Endothelial cell of umbilical vein (primary cell): ENCODE data around the gene NPM1. TPM values are rescaled to one million over a fixed set of nuclear protein-coding genes. Genes with fewer than 3 reads are reported as not detected.

Experiments used
- BruUV-seq: library from RNA; stranded (reverse); fragments of 400-500 nt; replicated peaks from 2 replicates; lab custom pipeline; 2021; lab: Mats Ljungman, UMichigan
- CTCF ChIA-PET: fragments of 300-600, 350-600 bp; sonication (Branson Sonifier 250); formaldehyde crosslinking; loops from one replicate; lab custom pipeline; 2021; ENCODE audit warnings: antibody characterized with exemption, inconsistent platforms; lab: Charles Lee
- POLR2A ChIA-PET: fragments of 300-600, 350-600 bp; sonication (Branson Sonifier 250); formaldehyde crosslinking; loops from one replicate; lab custom pipeline; 2021; ENCODE audit warnings: antibody characterized with exemption, inconsistent platforms; lab: Charles Lee
- DNase-seq: peaks from one replicate; pipeline ENCODE4 v3.0.0-alpha.2; 2011; ENCODE audit warnings: low read depth, low spot score
- FAIRE-seq: peaks from 2 replicates; lab custom pipeline; 2011; peaks lifted over from hg19 to GRCh38; lab: Jason Lieb, UNC
- H2AFZ ChIP-seq: 2 replicates; pipeline ENCODE4 v1.6.0; 2012; ENCODE audit warnings: low read depth, low read length, control low read depth, inconsistent platforms
- H3K27ac ChIP-seq: 2 replicates; pipeline ENCODE4 v1.5.1; 2011; ENCODE audit warnings: low read depth, mild to moderate bottlenecking, control low read depth, low read length, moderate library complexity; ENCODE audit not compliant: insufficient read depth
- H3K27me3 ChIP-seq, 2 experiments: 2 replicates each; pipeline versions ENCODE4 v1.6.0 to v1.6.1; 2011; ENCODE audit warnings: low read length in 2 of 2, mixed read lengths in 1 of 2; ENCODE audit not compliant: control insufficient read depth in 2 of 2, insufficient read depth in 2 of 2
- H3K36me3 ChIP-seq, 2 experiments: 2 replicates in 1 of 2; 3 replicates in 1 of 2; pipeline ENCODE4 v1.5.1; 2011; ENCODE audit warnings: low read length in 2 of 2, mild to moderate bottlenecking in 1 of 2, moderate library complexity in 1 of 2; ENCODE audit not compliant: control insufficient read depth in 2 of 2, insufficient read depth in 2 of 2; ENCODE audit errors: extremely low read depth in 1 of 2
- H3K4me1 ChIP-seq: 3 replicates; pipeline ENCODE4 v1.5.1; 2011; ENCODE audit warnings: mild to moderate bottlenecking, low read length; ENCODE audit not compliant: control insufficient read depth, insufficient read depth; ENCODE audit errors: extremely low read depth
- H3K4me2 ChIP-seq: 2 replicates; pipeline ENCODE4 v1.6.1; 2011; ENCODE audit warnings: low read length, control low read depth, mixed read lengths; ENCODE audit not compliant: insufficient read depth
- H3K4me3 ChIP-seq, 3 experiments: fragments of 200-600 bp in 1 of 3; sonication (generic), shearing (Covaris generic) in 1 of 3; replicated peaks in 1 of 3; 2 replicates each; pipeline ENCODE4 v1.5.1; 2011 to 2016; ENCODE audit warnings: control low read depth in 3 of 3, low read length in 3 of 3, mild to moderate bottlenecking in 2 of 3, inconsistent platforms in 1 of 3, low read depth in 1 of 3, moderate library complexity in 1 of 3; ENCODE audit not compliant: insufficient read depth in 1 of 3
- H3K79me2 ChIP-seq: 2 replicates; pipeline ENCODE4 v1.6.0; 2012; ENCODE audit warnings: low read length, inconsistent platforms; ENCODE audit not compliant: control insufficient read depth, insufficient read depth
- H3K9ac ChIP-seq: replicated peaks from 2 replicates; pipeline ENCODE3; 2011; ENCODE audit warnings: low read length, control low read depth; ENCODE audit not compliant: insufficient read depth; ENCODE audit errors: extremely low read depth
- H3K9me1 ChIP-seq: replicated peaks from 3 replicates; pipeline ENCODE4 v1.6.0; 2011; ENCODE audit warnings: mild to moderate bottlenecking, low read length; ENCODE audit not compliant: control insufficient read depth, insufficient read depth; ENCODE audit errors: extremely low read depth
- H3K9me3 ChIP-seq: replicated peaks from 2 replicates; pipeline ENCODE4 v1.5.1; 2012; ENCODE audit warnings: low read length, inconsistent platforms; ENCODE audit not compliant: control insufficient read depth, insufficient read depth
- H4K20me1 ChIP-seq: replicated peaks from 2 replicates; pipeline ENCODE3; 2011; ENCODE audit warnings: mild to moderate bottlenecking, low read length; ENCODE audit not compliant: control insufficient read depth, insufficient read depth; ENCODE audit errors: extremely low read depth
- CTCF ChIP-seq, 2 donors: IDR thresholded peaks; 1 replicate in 1 of 2; 2 replicates in 1 of 2; pipeline ENCODE4 v1.5.1; 2011; ENCODE audit warnings: low read length in 2 of 2, mild to moderate bottlenecking in 2 of 2, moderate library complexity in 2 of 2, control low read depth in 1 of 2, inconsistent platforms in 1 of 2, low read depth in 1 of 2; ENCODE audit not compliant: insufficient read depth in 1 of 2; ENCODE audit errors: extremely low read depth in 1 of 2
- EZH2 ChIP-seq: IDR thresholded peaks from 2 replicates; pipeline ENCODE4 v1.6.1; 2012; ENCODE audit warnings: borderline replicate concordance, low read depth, mild to moderate bottlenecking, moderate library complexity, low read length, inconsistent platforms; ENCODE audit not compliant: severe bottlenecking
- FOS ChIP-seq: IDR thresholded peaks from 2 replicates; pipeline ENCODE4 v1.6.1; 2011; ENCODE audit warnings: mild to moderate bottlenecking, low read length, moderate library complexity, borderline replicate concordance; ENCODE audit not compliant: insufficient read depth
- GATA2 ChIP-seq: IDR thresholded peaks from 2 replicates; pipeline ENCODE4 v1.7.0; 2011; ENCODE audit warnings: low read depth, mild to moderate bottlenecking, moderate library complexity, mixed read lengths, low read length; ENCODE audit not compliant: insufficient read length, insufficient read depth
- JUN ChIP-seq: IDR thresholded peaks from 2 replicates; pipeline ENCODE4 v1.6.1; 2011; ENCODE audit warnings: borderline replicate concordance, low read depth; ENCODE audit not compliant: insufficient read length, insufficient read depth
- MAX ChIP-seq: IDR thresholded peaks from 2 replicates; pipeline ENCODE4 v1.6.1; 2011; ENCODE audit not compliant: insufficient read depth, insufficient read length
- MYC ChIP-seq: IDR thresholded peaks from one replicate; pipeline ENCODE4 v1.6.1; 2011; ENCODE audit warnings: mild to moderate bottlenecking, low read depth, low read length
- POLR2A ChIP-seq: IDR thresholded peaks from 2 replicates; pipeline ENCODE4 v1.6.1; 2012; ENCODE audit warnings: low read depth, mild to moderate bottlenecking, control low read depth, low read length
- POLR2AphosphoS5 ChIP-seq: IDR thresholded peaks from 2 replicates; pipeline ENCODE4 v1.6.1; 2012; ENCODE audit warnings: low read depth, mild to moderate bottlenecking, control low read depth, low read length, moderate library complexity; ENCODE audit not compliant: insufficient read depth
- dilution Hi-C: fragments of 300-500 bp; cut with MboI; formaldehyde crosslinking; loops from one replicate; pipeline ENCODE4 v1.15.0; 2019; ENCODE audit warnings: low sequenced_read_pairs; ENCODE audit not compliant: extremely low pct_ligation_motif_present
- intact Hi-C: fragments of 100-400 bp; cut with micrococcal nuclease; formaldehyde crosslinking; loops from one replicate; pipeline ENCODE4 v1.10.0; 2022
- polyA plus RNA-seq, 4 experiments: library from polyadenylated mRNA; depleted of rRNA in 3 of 4; stranded (reverse) in 3 of 4; unstranded in 1 of 4; fragments of >200 nt; gene quantifications; 2 replicates each; pipeline versions ENCODE4 v1.2.1 to v1.2.3, GENCODE V29; 2011 to 2012; ENCODE audit warnings: missing spikeins in 1 of 4
- total RNA-seq: library from RNA; stranded (reverse); gene quantifications from 2 replicates; pipeline ENCODE4 v1.2.3, GENCODE V29; 2021

Gene NPM1
- total and polyA plus RNA-seq, 2 donors (not counting 3 experiments of a cell fraction or from before 2014, with no cell fraction given): 618 to 1,695 TPM

- ChIA-PET POLR2A (interaction anchor here (1.0 kb wide), 1 partner anchor 22 kb away, joined by 6 read pairs; no protein-coding TSS in a partner anchor), CTCF (interaction anchor here (0.9 to 1.4 kb wide), 3 partner anchors 20 to 526 kb away, joined by 3 to 4 read pairs (median 3); no protein-coding TSS in a partner anchor)
- dilution Hi-C loops (no loop called here), intact Hi-C loops (no loop called here)
- Histone ChIP-seq H3K36me3 (peaks cover 0 to 4% of the 10 kb centered on the region in 2 experiments), H3K9me1 (no peaks in the 10 kb centered on the region), H3K27me3 (no peaks in the 10 kb centered on the region), H3K9me3 (no peaks in the 10 kb centered on the region), H3K27ac (no peak overlapping the region), H3K79me2 (peaks cover 35% of the 10 kb centered on the region), H3K9ac (no peak overlapping the region), H3K4me2 (peak overlapping the region; percentile 60), H2AFZ (peak overlapping the region; percentile 16), H4K20me1 (peaks cover 20% of the 10 kb centered on the region), H3K4me1 (peaks cover 22% of the 10 kb centered on the region), H3K4me3 (no peak overlapping the region)
- TF ChIP-seq FOS (no peak), EZH2 (no peak), MYC (no peak), MAX (no peak), POLR2AphosphoS5 (no peak), CTCF (IDR thresholded peaks at IDR 0.05; ENCODE audit: extremely low read depth in 1 of 2, insufficient read depth in 1 of 2, low read depth in 1 of 2, low read length in 2 of 2) (no peak), JUN (no peak), POLR2A (no peak), GATA2 (no peak)
- no peak for FAIRE-seq
- BruUV-seq: no TSS peak
- no peak for DNase-seq
Observed at GRCh38 chr5:171386006-171386671, 1.5 kb upstream of the NPM1 start.
